GM18498 (cell line): ENCODE measurements around the gene DPEP2.
"Not testable (repeated sequence)": the region's sequence is repeated elsewhere in the genome, so short reads cannot be mapped to it uniquely, and the experiment has no call there.

Experiments
- ATAC-seq: cut with Tn5 transposase; IDR thresholded peaks from one replicate; pipeline ENCODE4 v1.9.1; 2021; ENCODE audit warnings: mild to moderate bottlenecking, moderate library complexity; ENCODE audit not compliant: unreplicated experiment

The DPEP2 gene

DNA sequence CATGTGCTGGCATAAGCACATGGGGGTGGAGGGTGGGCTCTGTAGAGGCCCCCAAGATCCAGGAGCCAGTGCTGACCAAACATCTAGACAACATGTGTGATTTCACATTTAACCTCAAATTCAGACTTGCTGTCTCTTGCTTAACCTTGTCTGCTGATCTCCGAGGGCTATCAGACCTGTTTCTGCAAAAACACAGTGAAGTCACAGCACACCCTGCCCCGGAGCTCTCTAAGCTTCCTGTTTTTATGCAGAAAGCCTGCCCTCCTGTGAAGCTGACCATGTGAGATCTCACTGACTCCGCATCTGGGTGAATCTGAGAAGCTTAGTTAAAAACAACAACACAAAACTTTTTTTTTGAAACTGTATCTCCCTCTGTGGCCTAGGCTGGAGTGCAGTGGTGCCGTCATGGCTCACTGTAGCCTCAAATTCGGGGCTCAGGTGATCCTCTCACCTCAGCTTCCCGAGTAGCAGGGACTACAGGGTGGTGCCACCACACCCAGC, 6.6 kb upstream of the DPEP2 start:
- no peak for ATAC-seq

DNA sequence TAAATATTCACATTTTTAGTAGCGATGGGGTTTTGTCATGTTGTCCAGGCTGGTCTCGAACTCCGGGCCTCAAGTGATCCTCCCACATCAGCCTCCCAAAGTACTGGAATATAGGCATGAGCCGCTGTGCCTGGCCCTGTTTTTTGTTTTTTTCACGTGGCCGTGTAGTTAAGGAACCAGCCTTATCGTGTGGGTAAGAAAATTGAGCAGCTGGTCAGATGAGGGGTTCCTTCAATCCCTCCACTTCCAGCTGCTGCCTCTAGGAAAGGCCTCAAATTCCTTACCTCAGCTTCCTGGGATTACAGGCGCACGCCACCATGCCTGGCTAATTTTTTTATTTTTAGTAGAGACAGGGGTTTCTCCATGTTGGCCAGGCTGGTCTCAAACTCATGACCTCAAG, 5.9 kb upstream of the DPEP2 start:
- no peak for ATAC-seq

DNA sequence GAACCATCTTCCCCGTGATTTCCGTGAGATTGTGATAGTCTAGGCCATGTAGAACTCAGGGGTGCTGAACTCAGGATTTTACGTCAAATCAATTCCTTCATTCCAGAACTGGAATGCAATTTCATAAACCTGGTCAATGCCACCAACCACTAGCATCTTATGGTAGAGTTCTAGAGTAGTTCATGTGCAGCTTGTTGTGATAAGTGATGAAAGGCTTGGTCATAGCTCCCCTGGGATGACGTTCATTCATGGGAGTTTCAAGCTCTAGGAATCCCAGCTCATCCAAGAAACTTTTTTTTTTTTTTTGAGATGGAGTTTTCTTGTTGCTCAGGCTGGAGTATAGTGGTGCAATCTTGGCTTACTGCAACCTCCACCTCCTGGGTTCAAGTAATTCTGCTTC, 3.7 kb upstream of the DPEP2 start:
- no peak for ATAC-seq

DNA sequence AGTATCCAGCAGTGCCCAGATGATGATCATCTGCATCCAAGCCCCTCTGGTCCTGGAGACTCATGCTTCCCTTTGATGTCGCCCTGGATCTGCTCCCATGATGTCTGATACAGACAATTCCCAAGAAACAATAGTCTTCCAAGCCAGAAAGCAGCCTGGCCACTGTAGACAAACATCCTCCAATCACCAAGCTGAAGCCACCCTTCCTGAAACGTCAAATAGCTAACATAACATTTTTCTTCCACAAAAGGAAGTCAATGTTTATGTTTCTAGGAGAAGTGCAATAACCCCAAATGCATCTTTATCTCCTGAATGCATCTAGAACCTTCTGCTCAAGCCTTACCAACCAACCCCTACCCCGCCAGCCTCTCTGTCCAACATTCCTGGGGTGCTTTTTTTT, 1.2 kb upstream of the DPEP2 start:
- no peak for ATAC-seq

DNA sequence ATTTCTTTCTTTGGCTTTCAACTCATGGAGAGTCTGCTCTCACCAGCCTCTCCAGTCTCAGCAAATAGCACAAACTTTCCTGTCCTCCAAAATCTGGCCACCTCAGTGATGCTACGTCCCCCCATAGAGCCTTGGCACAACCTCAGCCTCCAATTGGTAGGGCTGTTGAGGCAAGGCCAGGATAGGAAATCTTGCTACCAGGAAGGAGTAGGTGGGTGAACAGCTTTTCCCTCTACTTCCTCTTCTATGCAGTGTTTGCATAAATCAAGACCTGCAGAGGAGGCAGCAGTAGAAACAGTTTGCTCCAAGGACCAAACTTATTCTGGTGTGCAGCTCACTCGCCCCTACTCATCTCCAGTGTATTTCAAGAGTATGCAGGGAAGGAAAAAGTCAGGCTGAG, 701 bp upstream of the DPEP2 start:
- no peak for ATAC-seq

DNA sequence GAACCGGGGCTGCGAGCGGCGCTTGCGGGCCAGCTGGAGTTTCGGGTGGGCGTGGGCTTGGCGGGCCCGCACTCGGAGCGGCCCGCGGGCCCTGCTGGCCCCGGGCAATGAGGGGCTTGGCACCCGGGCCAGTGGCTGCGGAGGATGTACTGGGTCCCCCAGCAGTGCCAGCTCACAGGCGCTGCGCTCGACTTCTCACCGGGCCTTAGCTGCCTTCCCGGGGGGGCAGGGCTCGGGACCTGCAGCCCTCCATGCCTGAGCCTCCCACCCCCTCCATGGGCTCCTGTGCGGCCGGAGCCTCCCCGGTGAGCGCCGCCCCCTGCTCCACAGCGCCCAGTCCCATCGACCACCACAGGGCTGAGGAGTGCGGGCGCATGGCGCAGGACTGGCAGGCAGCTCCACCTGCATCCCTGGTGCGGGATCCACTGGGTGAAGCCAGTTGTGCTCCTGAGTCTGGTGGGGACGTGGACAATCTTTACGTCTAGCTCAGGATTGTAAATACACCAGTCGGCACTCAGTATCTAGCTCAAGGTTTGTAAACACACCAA, 979 bp downstream of the DPEP2 start:
- ATAC-seq = not testable (repeated sequence)

DNA sequence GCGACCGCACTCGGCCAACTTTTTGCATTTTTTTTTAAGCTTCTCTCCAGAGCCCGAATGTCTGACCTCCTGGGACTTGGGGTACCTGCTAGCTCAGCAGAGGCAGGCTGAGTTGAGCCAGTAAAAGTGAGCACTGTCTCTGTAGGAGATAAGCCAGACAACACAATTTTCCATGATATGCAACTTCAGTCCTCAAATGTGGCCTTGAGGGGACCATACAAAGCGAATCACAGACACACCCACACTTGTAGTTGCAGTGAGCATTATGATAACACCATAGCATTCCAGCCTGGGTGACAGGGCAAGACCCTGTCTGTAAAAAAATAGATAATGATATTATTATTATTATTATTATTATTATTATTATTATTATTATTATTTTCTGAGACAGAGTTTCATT, 2.6 kb downstream of the DPEP2 start:
- no peak for ATAC-seq

DNA sequence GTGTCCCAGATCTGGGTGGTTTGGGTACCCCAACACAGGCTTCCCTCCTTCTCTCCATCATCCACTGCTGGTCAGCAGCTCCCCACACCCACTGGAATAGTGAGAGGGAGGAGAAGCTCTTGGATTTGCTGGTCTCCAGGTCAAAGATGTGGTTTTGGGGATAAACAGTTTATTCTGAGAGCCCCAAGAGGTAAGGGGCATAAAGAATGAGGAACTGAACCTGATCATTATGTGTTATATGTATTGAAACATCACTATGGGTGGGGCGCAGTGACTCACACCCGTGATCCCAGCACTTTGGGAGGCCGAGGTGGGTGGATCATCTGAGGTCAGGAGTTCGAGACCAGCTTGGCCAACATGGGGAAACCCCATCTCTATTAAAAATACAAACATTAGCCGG, 3.9 kb downstream of the DPEP2 start:
- ATAC-seq = no peak

DNA sequence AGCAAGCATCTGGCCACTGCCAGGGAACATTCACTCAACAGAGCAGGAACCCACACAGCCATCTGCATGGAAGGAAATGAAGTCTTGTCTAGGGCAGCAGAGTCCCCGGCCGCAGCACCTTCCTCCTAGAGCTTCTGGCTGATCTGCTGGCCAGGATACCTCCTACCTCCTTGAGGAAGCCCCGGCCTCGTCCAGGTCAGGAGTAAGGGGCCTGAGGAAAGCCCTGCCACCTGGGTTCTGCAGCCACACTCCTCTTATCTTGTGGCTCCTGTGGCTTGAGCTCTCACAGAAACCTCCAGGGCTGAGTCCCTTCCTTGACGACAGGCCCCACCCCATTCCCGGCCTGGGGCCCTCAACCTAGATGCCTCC, 5.3 kb downstream of the DPEP2 start:
- not testable (repeated sequence) for ATAC-seq

DNA sequence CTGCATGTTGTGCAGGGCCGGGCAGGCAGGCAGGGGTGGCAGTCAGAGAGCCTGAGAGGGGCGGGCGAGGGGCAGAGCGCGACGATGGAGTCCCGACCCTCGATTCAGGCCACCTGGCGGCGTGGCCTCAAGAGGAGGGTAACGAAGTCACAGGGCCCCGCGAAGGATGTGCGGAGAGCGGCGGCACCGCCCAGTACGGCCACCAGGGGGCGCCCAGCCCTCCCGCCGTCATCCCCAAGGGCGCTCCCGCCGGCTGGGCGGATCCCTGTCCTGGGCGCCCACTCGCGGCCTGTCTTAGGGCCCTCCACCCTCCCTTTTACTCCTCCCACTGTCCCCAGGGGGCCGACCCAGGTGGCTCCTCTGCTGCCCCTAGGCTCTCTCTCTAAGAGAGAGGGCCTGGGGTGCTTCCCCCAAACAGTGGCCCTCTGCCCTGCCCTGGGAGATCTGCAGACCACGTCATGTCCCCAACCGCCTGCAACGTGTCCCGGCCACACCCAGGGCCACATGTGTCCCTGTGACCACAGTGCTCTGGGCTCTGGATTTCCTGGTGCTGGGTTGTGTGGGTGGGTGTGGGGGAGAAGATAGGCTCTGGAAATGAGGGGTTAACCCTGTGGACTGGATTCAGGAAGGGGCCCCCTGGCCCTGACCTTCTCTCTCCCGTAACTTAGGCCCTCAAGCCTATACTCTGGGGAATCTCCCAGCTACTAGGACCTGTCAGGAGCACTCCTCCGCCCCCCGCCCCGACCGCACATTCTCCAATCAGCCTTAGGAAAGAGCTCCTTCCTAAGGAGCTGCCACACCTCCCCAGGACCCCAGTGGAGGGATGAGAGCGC, 5.9 kb downstream of the DPEP2 start:
- peak; percentile 79 for ATAC-seq

DNA sequence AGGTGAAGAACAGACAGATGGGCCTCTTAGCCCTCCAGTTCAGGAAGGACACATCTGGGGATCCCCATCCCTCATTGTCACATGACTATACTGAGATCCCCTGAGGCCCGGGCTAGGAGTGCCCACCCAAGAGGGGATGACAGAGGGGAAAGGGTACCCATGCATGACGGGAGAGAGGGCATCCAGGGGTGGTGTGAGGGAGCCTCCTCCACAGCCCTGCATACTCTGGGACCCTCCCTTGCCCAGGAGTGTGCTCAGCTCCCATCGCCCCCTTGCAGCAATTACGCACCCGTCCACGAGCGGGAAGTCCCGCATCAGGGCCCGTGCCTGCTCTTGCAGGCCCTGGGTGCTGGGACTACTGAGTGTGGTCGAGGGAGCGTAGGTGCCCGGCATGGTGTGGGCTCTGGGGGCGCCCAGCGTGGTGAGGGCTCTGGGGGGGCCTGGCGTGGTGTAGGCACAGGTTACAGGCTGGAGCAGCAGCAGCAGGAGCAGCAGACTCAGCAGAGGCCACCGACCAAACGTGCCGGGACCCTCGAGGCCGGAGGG, 6.5 kb downstream of the DPEP2 start:
- ATAC-seq = no peak

DNA sequence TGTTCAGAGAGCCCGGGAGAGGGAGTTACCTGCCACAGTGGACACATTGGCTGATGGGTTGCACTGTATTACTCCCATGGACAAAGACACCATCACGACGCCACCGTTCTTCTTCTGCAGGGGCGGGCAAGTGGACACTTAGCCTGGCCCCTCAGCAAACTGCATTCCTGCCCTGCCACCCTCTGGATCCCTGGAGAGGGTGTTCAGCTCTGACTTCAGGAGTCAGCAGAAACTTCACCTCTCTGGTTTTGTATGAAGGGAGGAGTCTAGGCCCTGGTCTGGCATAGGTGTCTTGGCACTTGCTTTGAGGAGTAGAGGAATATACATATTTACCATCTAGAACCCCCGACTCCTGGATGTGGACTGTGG, 9.3 kb downstream of the DPEP2 start:
- no peak for ATAC-seq

DNA sequence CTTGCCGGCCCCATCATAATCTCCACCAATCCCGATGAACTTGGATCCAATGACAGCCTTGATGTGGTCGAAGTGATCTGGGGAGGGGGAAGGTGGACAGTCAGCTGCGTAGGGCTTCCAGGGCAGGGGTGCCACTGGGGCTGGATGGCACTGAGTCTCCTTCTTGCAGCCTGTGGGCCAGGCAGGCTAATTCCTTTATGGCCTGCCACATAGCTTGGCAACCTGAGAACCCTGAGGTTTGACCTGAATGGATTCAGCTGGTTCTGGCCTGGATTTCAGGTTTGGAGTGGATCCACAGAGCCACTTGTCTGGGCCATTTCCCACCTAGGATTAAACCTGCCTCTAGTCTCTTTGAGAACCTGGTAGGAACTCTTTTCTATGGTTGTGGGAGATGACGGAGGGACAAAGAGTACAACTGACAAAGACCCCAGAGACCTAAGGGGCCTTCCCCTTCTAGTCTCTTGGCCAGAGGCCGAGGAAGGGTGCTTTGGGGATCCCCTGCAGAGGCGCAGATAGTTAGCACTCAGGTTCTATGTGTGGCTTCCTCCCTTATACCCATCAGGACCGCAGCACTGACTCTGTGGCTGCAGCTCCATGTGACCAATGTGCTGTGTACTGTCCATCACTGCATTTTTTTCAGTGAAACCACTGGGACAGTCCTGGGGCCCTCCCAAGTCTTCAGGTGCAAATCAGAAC, 9.8 kb downstream of the DPEP2 start:
- no peak for ATAC-seq

DNA sequence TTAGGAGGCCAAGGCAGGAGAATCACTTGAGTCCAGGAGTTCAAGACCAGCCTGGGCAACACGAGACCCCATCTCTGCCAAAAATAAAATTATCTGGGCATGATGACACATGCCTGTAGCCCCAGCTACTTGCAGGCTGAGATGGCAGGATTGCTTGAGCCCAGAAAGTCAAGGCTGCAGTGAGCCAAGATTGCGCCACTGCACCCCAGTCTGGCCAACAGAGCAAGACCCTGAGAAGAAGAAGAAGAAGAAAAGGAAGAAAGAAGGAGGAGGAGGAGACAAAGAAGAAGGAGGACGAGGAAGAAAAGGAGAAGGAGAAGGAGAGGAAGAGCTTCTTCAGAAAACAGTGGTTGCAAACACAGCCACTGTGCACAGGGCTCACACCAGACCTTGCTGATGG, 10.6 kb downstream of the DPEP2 start:
- no peak for ATAC-seq

DNA sequence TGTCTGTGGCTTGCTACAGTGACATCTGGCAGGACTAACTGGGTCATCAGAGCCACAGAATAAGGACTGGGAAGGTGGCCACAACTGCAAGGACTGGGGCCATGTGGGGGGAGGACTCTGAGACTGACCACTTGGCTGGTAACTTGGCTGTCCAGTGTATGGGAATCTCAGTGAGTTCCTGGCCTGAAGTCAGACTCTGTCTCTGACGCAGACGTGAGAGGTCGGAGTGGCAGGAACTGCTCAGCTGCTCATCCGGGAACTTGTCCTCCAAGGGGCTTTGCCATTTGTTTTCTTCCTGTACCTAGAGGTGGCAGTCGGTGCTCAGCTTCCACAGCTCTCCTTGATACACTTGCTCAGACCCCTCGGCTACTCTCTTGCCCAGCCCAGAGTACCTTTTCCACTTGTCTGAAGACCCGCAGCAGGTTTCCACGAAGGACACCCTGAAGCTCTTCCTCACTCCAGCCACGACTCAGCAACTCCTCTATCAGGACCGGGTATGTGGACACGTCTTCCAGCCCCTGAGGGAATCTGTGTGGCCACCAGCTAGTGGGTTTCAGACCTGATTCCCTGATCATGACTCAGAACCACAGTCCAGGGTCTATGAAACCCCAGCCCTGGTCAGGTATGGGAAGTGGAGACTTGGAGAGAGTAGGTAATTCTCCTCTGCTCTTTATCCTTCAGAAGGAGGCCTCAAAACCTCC, 11.7 kb downstream of the DPEP2 start:
- no peak for ATAC-seq

DNA sequence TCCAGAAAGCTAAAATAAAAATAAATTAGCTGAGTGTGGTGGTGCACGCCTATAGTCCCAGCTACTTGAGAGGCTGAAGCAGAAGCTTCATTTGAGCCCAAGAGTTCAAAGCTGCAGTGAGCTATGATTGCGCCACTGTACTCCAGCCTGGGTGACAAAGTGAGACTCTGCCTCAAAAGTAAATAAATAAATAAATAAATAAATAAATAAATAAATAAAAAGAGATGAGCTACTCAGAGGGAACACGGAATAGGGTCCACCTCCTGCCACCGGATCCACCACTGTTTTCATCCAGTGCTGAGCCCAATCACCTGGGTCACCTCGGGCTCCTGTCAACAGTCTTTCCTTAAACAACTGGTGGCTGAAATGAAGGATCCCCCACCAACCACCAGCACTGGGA, 12.3 kb downstream of the DPEP2 start:
- no peak for ATAC-seq

DNA sequence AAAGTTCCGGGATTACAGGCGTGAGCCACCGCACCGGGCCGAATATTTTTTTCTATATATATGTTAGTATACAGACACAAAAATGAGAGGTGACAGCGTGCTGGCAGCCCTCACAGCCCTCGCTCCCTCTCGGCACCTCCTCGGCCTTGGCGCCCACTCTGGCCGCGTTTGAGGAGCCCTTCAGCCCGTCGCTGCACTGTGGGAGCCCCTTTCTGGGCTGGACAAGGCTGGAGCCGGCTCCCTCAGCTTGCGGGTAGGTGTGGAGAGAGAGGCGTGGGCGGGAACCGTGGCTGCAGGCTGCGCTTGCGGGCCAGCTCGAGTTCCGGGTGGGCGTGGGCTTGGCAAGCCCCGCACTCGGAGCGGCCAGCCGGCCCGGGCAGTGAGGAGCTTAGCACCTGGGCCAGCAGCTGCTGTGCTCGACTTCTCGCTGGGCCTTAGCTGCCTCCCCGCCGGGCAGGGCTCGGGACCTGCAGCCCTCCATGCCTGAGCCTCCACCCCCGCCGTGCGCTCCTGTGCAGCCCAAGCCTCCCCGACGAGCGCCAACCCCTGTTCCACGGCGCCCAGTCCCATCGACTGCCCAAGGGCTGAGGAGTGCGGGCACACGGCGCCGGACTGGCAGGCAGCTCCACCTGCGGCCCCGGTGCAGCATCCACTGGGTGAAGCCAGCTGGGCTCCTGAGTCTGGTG, 17.1 kb downstream of the DPEP2 start:
- no peak for ATAC-seq

DNA sequence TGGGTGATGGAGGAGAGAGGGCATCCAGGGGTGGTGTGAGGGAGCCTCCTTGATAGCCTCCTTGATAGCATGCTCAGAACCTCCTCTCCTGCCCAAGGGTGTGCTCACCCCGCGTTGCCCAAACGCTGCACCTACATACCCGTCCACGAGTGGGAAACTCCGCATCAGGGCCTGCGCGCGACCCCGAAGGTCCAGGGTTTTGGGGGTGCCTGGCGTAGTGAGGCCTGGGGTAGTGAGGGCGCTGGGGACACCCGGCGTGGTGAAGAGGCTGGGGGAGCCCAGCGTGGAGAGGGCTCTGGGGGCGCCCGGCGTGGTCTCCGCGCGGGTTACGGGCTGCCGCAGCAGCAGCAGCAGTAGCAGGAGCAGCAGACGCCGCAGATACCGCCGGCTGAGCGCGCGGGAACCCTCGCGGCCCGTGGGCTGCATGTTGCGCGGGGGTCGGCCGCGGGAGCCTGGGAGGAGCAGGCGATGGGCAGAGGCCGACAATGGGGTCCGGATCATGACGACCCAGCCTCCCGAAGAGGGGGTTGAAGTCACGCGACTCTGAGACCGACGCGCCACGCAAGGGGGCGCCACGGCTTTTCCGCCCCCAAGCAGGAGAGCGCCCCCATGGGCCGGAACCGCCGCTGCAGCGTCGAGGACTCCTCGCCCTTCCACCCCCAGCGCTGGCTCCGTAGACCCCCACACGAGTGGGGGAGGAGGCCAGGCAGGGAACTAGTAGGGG, 19.2 kb downstream of the DPEP2 start, which contains the start of gene DPEP3:
TSS of gene DPEP3 (minus strand) at position 545 of the 724 bp plus-strand sequence. CDS start at position 426, 119 bp downstream.
- ATAC-seq = no peak

DNA sequence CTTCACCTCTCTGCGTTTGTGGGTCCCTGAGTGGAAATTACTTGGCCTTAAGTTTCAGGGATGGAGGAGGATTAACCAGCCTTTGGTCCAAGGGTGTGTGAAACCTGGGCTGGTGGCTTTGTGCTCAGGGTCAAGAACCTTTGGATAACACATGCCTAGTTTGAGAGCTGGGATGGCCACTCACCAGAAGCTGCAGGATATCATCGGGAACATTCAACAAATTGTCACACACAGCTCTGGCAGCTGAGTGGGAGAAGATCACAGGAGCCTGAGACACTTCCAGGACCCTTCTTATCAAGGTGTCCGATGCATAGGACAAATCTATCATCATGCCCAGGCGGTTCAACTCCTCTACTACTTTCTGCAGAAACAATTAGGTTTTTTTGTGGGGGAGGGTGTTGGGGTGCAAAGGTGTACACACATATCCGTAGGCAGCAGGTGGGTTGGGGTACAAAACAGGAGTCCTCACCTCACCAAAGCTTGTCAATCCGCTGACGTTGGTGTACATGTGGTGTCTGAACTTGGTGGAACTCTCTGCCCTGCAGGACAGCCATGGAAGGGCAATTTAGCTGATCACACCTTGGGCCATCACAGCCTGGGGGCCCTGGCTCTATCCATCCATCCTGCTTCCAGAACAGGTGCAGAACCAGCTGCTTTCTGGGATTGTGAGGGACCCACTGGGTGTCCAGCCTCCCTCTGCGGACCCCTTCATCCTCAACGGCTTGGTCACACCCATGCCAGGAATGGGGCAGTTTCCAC, 21.6 kb downstream of the DPEP2 start:
- no peak for ATAC-seq
